Skin epidermis (tissue), 12 donors: ENCODE measurements around the gene GSTM1.
A peak's percentile ranks its signal among the peaks of the same experiment; 100 is the strongest.

Experiments used
- H3K27ac ChIP-seq, 21 experiments: fragments of 200-600 bp; sonication (generic) in 11 of 21; one replicate each; pipeline ENCODE4 v1.5.0; 2020; ENCODE audit warnings: mild to moderate bottlenecking in 3 of 21, inconsistent platforms in 2 of 21, moderate library complexity in 2 of 21
- H3K4me3 ChIP-seq, 7 experiments: fragments of 200-600 bp; sonication (generic) in 2 of 7; one replicate each; pipeline ENCODE4 v1.5.0; 2020; ENCODE audit warnings: inconsistent platforms in 2 of 7, mild to moderate bottlenecking in 2 of 7, moderate library complexity in 1 of 7

GSTM1 gene

GRCh38 chr1:109721971-109722370 is 34.4 kb downstream of the GSTM1 start:
- Histone ChIP-seq H3K4me3 (no peak overlapping the region), H3K27ac (no peak overlapping the region)

GRCh38 chr1:109722908-109723691 is 35.5 kb downstream of the GSTM1 start:
- Histone ChIP-seq H3K4me3 (no peak overlapping the region), H3K27ac (no peak overlapping the region)

GRCh38 chr1:109724933-109725332 is 37.3 kb downstream of the GSTM1 start:
- H3K4me3 ChIP-seq = no peak overlapping the region
- H3K27ac ChIP-seq = no peak overlapping the region

- H3K4me3 ChIP-seq = no peak overlapping the region
- peak overlapping the region in 1 of 21 experiments; percentile 11 for H3K27ac ChIP-seq
Measured at GRCh38 chr1:109725510-109725909, 37.9 kb downstream of the GSTM1 start.

- peak overlapping the region in 1 of 21 experiments; percentile 11 for H3K27ac ChIP-seq
- no peak overlapping the region for H3K4me3 ChIP-seq
Measured at GRCh38 chr1:109726007-109726406, 38.4 kb downstream of the GSTM1 start.

GRCh38 chr1:109726728-109727373 is 39.2 kb downstream of the GSTM1 start:
- no peak overlapping the region for H3K27ac ChIP-seq
- H3K4me3 ChIP-seq = no peak overlapping the region

GRCh38 chr1:109728870-109729269 is 41.3 kb downstream of the GSTM1 start:
- H3K4me3 ChIP-seq = no peak overlapping the region
- no peak overlapping the region for H3K27ac ChIP-seq

- H3K27ac ChIP-seq = no peak overlapping the region
- H3K4me3 ChIP-seq = no peak overlapping the region
Measured at GRCh38 chr1:109730666-109731065, 43.0 kb downstream of the GSTM1 start.

- no peak overlapping the region for H3K27ac ChIP-seq
- H3K4me3 ChIP-seq = no peak overlapping the region
Measured at GRCh38 chr1:109732390-109732881, 44.8 kb downstream of the GSTM1 start.

GRCh38 chr1:109733236-109733870 is 45.7 kb downstream of the GSTM1 start:
- H3K4me3 ChIP-seq = no peak overlapping the region
- H3K27ac ChIP-seq = no peak overlapping the region

- Histone ChIP-seq H3K27ac (peak overlapping the region in 16 of 21 experiments; percentile 5 to 81 (median 58)), H3K4me3 (peak overlapping the region; percentile 42 to 70 (median 52))
Measured at GRCh38 chr1:109739738-109740614, 52.4 kb downstream of the GSTM1 start.

GRCh38 chr1:109740615-109741373 is 53.2 kb downstream of the GSTM1 start, which contains the start of gene GSTM3:
TSS of gene GSTM3 (minus strand) at chr1:109741038. CDS start at chr1:109740287, 751 bp downstream.
- peak within 1 kb of the TSS; percentile 42 to 70 (median 52) for H3K4me3 ChIP-seq
- H3K27ac ChIP-seq = peak within 1 kb of the TSS in 16 of 21 experiments; percentile 5 to 81 (median 58)
